Measurements from ENCODE around the gene BAZ1A. TPM values are rescaled to one million over a fixed set of nuclear protein-coding genes. Genes with fewer than 3 reads are reported as not detected.

Gene BAZ1A
- total RNA-seq, 4 donors from 2014 or later: 14.6 to 27.3 (median 24.5) TPM

GRCh38 chr14:34858765-34859164 is 16.4 kb downstream of the BAZ1A start:
- intact Hi-C loops (cut with DNase I): no loop called here
- peaks cover 0 to 40% (median 11%) of the 10 kb centered on the region in 4 donors for H3K36me3 ChIP-seq
- H3K4me1 ChIP-seq: no peaks in the 10 kb centered on the region
- H3K27me3 ChIP-seq: no peaks in the 10 kb centered on the region
- no peak overlapping the region for H3K4me3 ChIP-seq
- DNase-seq (ENCODE audit: extremely low spot score): no peak
- WGBS: 85% methylated on average over 2 of the region's 2 CpGs
- no peak overlapping the region for H3K27ac ChIP-seq (replicated peaks in 1 of 4)
- TF ChIP-seq POLR2AphosphoS5 (IDR thresholded peaks at IDR 0.05) (no peak), POLR2A (IDR thresholded peaks at IDR 0.05; ENCODE audit: low read depth) (no peak)
- TF ChIP-seq, protein P1, sequence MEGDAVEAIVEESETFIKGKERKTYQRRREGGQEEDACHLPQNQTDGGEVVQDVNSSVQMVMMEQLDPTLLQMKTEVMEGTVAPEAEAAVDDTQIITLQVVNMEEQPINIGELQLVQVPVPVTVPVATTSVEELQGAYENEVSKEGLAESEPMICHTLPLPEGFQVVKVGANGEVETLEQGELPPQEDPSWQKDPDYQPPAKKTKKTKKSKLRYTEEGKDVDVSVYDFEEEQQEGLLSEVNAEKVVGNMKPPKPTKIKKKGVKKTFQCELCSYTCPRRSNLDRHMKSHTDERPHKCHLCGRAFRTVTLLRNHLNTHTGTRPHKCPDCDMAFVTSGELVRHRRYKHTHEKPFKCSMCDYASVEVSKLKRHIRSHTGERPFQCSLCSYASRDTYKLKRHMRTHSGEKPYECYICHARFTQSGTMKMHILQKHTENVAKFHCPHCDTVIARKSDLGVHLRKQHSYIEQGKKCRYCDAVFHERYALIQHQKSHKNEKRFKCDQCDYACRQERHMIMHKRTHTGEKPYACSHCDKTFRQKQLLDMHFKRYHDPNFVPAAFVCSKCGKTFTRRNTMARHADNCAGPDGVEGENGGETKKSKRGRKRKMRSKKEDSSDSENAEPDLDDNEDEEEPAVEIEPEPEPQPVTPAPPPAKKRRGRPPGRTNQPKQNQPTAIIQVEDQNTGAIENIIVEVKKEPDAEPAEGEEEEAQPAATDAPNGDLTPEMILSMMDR (IDR thresholded peaks at IDR 0.05): no peak
- H3K9me3 ChIP-seq: no peaks in the 10 kb centered on the region

- Histone ChIP-seq H3K27me3 (no peaks in the 10 kb centered on the region), H3K27ac (replicated peaks in 1 of 4) (no peak overlapping the region), H3K4me3 (no peak overlapping the region), H3K36me3 (peaks cover 0 to 48% (median 17%) of the 10 kb centered on the region in 4 donors), H3K4me1 (peaks cover 0 to 3% (median 0%) of the 10 kb centered on the region in 4 donors), H3K9me3 (no peaks in the 10 kb centered on the region)
- WGBS: 91% methylated on average over 7 of the region's 7 CpGs
- TF ChIP-seq, protein P1 (IDR thresholded peaks at IDR 0.05): no peak
- no peak for TF ChIP-seq EP300 (IDR thresholded peaks at IDR 0.05)
- no peak for DNase-seq (ENCODE audit: extremely low spot score)
- intact Hi-C loops (cut with DNase I): no loop called here
These were observed 17.3 kb downstream of the BAZ1A start for GRCh38 chr14:34857689-34858449.

- no peak for DNase-seq (ENCODE audit: extremely low spot score)
- no peak overlapping the region for H3K27ac ChIP-seq (replicated peaks in 1 of 4)
- intact Hi-C loops (cut with DNase I): no loop called here
- no peaks in the 10 kb centered on the region for H3K9me3 ChIP-seq
- TF ChIP-seq POLR2A (IDR thresholded peaks at IDR 0.05; ENCODE audit: low read depth) (no peak), POLR2AphosphoS5 (IDR thresholded peaks at IDR 0.05) (no peak), EP300 (IDR thresholded peaks at IDR 0.05) (no peak)
- TF ChIP-seq, protein P1 (IDR thresholded peaks at IDR 0.05): no peak
- H3K27me3 ChIP-seq: no peaks in the 10 kb centered on the region
- no peak overlapping the region for H3K4me3 ChIP-seq
- H3K36me3 ChIP-seq: peaks cover 5 to 28% (median 15%) of the 10 kb centered on the region in 4 donors
- peaks cover 0 to 3% (median 0%) of the 10 kb centered on the region in 4 donors for H3K4me1 ChIP-seq
These were observed 22.1 kb downstream of the BAZ1A start for GRCh38 chr14:34853041-34853440.

- peaks cover 0 to 3% (median 0%) of the 10 kb centered on the region in 4 donors for H3K4me1 ChIP-seq
- H3K36me3 ChIP-seq: peaks cover 5 to 21% (median 14%) of the 10 kb centered on the region in 4 donors
- no peaks in the 10 kb centered on the region for H3K27me3 ChIP-seq
- H3K4me3 ChIP-seq: no peak overlapping the region
- H3K9me3 ChIP-seq: no peaks in the 10 kb centered on the region
- WGBS: 69% methylated on average over 2 of the region's 2 CpGs
- H3K27ac ChIP-seq (replicated peaks in 1 of 4): no peak overlapping the region
- intact Hi-C loops (cut with DNase I): no loop called here
- no peak for DNase-seq (ENCODE audit: extremely low spot score)
- TF ChIP-seq EP300 (IDR thresholded peaks at IDR 0.05) (no peak), POLR2A (IDR thresholded peaks at IDR 0.05; ENCODE audit: low read depth) (no peak), POLR2AphosphoS5 (IDR thresholded peaks at IDR 0.05) (no peak)
- TF ChIP-seq, protein P1 (IDR thresholded peaks at IDR 0.05): no peak
These were observed 23.8 kb downstream of the BAZ1A start for GRCh38 chr14:34851395-34851794.

All from esophagus muscularis mucosa (tissue), 4 donors.